DOHH2 (cell line): ENCODE measurements around the gene SLC24A2.

Experiments
- H3F3A ChIP-seq: fragments of 200-600 bp; sonication (generic), shearing (Covaris generic); 2 replicates; pipeline ENCODE4 v1.6.0; 2016; ENCODE audit warnings: antibody characterized with exemption, mild to moderate bottlenecking; ENCODE audit not compliant: control insufficient read depth, insufficient read depth
- H3K27ac ChIP-seq: fragments of 200-600 bp; sonication (generic); 2 replicates; pipeline ENCODE4 v1.5.1; 2014; ENCODE audit warnings: low read depth, mild to moderate bottlenecking, low read length, moderate library complexity
- H3K27me3 ChIP-seq: fragments of 200-600 bp; sonication (generic); 2 replicates; pipeline ENCODE4 v1.6.1; 2014; ENCODE audit warnings: mild to moderate bottlenecking, low read length, mixed read lengths; ENCODE audit not compliant: control insufficient read depth
- H3K36me3 ChIP-seq: fragments of 200-600 bp; sonication (generic); 2 replicates; pipeline ENCODE4 v1.6.1; 2014; ENCODE audit warnings: mild to moderate bottlenecking, low read length, moderate library complexity, mixed read lengths; ENCODE audit not compliant: control insufficient read depth
- H3K4me1 ChIP-seq: fragments of 200-600 bp; sonication (generic); 2 replicates; pipeline ENCODE4 v1.6.1; 2014; ENCODE audit warnings: mild to moderate bottlenecking, low read length, mixed read lengths; ENCODE audit not compliant: control insufficient read depth
- H3K4me2 ChIP-seq: fragments of 200-600 bp; sonication (generic); 2 replicates; pipeline ENCODE4 v1.6.0; 2014; ENCODE audit warnings: mild to moderate bottlenecking, low read length, moderate library complexity
- H3K4me3 ChIP-seq: fragments of 200-600 bp; sonication (generic); 2 replicates; pipeline ENCODE4 v1.5.1; 2014; ENCODE audit warnings: mild to moderate bottlenecking, low read length, mixed read lengths
- H3K79me2 ChIP-seq: fragments of 200-600 bp; sonication (generic); 2 replicates; pipeline ENCODE4 v1.6.1; 2014; ENCODE audit warnings: mild to moderate bottlenecking, low read length, mixed read lengths; ENCODE audit not compliant: control insufficient read depth
- H3K9me2 ChIP-seq: fragments of 200-600 bp; sonication (generic); replicated peaks from 2 replicates; pipeline ENCODE4 v1.6.1; 2014; ENCODE audit warnings: mild to moderate bottlenecking, low read length, mixed read lengths; ENCODE audit not compliant: control insufficient read depth
- H3K9me3 ChIP-seq: fragments of 200-600 bp; sonication (generic); 2 replicates; pipeline ENCODE4 v1.6.1; 2014; ENCODE audit warnings: antibody characterized with exemption, low read length, mixed read lengths; ENCODE audit not compliant: control insufficient read depth, insufficient read depth
- H4K20me1 ChIP-seq: fragments of 200-600 bp; sonication (generic); 2 replicates; pipeline ENCODE4 v1.6.0; 2014; ENCODE audit warnings: low read depth, mild to moderate bottlenecking, antibody characterized with exemption, low read length, moderate library complexity; ENCODE audit not compliant: control insufficient read depth, insufficient read depth
- EZH2phosphoT487 ChIP-seq: fragments of 200-600 bp; sonication (generic); IDR thresholded peaks from 2 replicates; pipeline ENCODE4 v1.6.1; 2017; ENCODE audit warnings: borderline replicate concordance, mild to moderate bottlenecking, antibody characterized with exemption, low read length, moderate library complexity, mixed read lengths
- TF ChIP-seq, protein P1 (sequence below): fragments of 200-600 bp; sonication (generic); IDR thresholded peaks from one replicate; pipeline ENCODE4 v1.5.1; 2014; ENCODE audit warnings: antibody characterized with exemption, mild to moderate bottlenecking, low read depth, low read length; ENCODE audit not compliant: poor library complexity, severe bottlenecking

SLC24A2 gene

DNA sequence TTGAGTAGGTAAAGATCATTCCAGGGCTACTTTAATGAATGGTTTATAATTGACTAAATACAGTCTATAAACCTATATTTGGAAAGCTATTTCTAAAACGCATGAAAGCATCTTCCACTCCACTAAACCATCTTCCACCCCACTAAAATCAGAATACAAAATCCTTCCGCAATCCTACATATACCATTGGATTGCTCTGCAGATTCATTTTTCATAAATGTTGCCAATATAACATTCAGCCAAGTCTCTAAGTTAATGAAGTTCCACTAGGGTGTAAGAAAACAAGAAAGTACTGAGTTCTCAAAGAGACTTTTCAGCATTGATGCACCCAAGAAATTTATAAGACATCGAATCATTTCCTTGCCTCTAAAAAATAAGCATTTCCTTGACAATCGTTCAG, 4.7 kb downstream of the SLC24A2 start:
- Histone ChIP-seq H4K20me1 (no peaks in the 10 kb centered on the region), H3K27me3 (no peaks in the 10 kb centered on the region), H3K4me1 (no peaks in the 10 kb centered on the region), H3K9me3 (peaks cover 4% of the 10 kb centered on the region; the same call in 1 of the 2 replicates), H3K79me2 (no peaks in the 10 kb centered on the region), H3K4me3 (no peak overlapping the region), H3F3A (no peaks in the 10 kb centered on the region), H3K36me3 (no peaks in the 10 kb centered on the region), H3K4me2 (no peak overlapping the region), H3K27ac (no peak overlapping the region), H3K9me2 (no peaks in the 10 kb centered on the region)
- no peak for TF ChIP-seq EZH2phosphoT487
- TF ChIP-seq, protein P1, sequence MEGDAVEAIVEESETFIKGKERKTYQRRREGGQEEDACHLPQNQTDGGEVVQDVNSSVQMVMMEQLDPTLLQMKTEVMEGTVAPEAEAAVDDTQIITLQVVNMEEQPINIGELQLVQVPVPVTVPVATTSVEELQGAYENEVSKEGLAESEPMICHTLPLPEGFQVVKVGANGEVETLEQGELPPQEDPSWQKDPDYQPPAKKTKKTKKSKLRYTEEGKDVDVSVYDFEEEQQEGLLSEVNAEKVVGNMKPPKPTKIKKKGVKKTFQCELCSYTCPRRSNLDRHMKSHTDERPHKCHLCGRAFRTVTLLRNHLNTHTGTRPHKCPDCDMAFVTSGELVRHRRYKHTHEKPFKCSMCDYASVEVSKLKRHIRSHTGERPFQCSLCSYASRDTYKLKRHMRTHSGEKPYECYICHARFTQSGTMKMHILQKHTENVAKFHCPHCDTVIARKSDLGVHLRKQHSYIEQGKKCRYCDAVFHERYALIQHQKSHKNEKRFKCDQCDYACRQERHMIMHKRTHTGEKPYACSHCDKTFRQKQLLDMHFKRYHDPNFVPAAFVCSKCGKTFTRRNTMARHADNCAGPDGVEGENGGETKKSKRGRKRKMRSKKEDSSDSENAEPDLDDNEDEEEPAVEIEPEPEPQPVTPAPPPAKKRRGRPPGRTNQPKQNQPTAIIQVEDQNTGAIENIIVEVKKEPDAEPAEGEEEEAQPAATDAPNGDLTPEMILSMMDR, result no peak

DNA sequence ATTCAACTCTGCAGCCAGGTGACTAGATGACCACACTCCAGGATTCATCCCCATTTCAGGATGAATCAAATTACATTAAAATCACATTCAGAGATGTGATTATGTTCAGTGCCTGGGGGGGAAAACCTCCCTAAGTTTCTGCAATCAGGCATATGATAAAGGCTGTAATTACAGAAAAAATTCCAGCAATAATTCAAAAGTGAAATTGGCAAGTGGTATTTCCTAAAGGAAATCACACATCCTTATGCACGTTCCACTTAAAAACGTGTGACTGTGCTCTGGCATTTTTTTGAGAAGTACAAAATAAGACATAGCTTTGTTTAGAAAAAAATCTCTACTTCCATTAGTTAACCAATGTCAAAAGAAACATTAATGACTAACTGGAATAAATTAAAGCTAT, 5.3 kb downstream of the SLC24A2 start:
- peaks cover 4% of the 10 kb centered on the region; the same call in 1 of the 2 replicates for H3K9me3 ChIP-seq
- no peaks in the 10 kb centered on the region for H3K27me3 ChIP-seq
- H4K20me1 ChIP-seq, result no peaks in the 10 kb centered on the region
- H3K79me2 ChIP-seq, result no peaks in the 10 kb centered on the region
- no peak overlapping the region for H3K27ac ChIP-seq
- no peak overlapping the region for H3K4me3 ChIP-seq
- H3K4me1 ChIP-seq, result no peaks in the 10 kb centered on the region
- no peak for TF ChIP-seq EZH2phosphoT487
- TF ChIP-seq, protein P1, result no peak
- H3K4me2 ChIP-seq, result no peak overlapping the region
- no peaks in the 10 kb centered on the region for H3K36me3 ChIP-seq
- no peaks in the 10 kb centered on the region for H3F3A ChIP-seq
- no peaks in the 10 kb centered on the region for H3K9me2 ChIP-seq

- H3K27me3 ChIP-seq, result no peaks in the 10 kb centered on the region
- no peak overlapping the region for H3K27ac ChIP-seq
- no peaks in the 10 kb centered on the region for H3K4me1 ChIP-seq
- no peaks in the 10 kb centered on the region for H3F3A ChIP-seq
- TF ChIP-seq, protein P1, result no peak
- no peak for TF ChIP-seq EZH2phosphoT487
- H3K4me3 ChIP-seq, result no peak overlapping the region
- H3K79me2 ChIP-seq, result no peaks in the 10 kb centered on the region
- no peak overlapping the region for H3K4me2 ChIP-seq
- no peaks in the 10 kb centered on the region for H3K9me3 ChIP-seq
- H3K9me2 ChIP-seq, result no peaks in the 10 kb centered on the region
- H4K20me1 ChIP-seq, result no peaks in the 10 kb centered on the region
- H3K36me3 ChIP-seq, result no peaks in the 10 kb centered on the region
These were observed 6.8 kb downstream of the SLC24A2 start for GRCh38 chr9:19782005-19782404.

GRCh38 chr9:19781240-19781639, 7.6 kb downstream of the SLC24A2 start:
- no peaks in the 10 kb centered on the region for H3F3A ChIP-seq
- H3K4me3 ChIP-seq, result no peak overlapping the region
- TF ChIP-seq, protein P1, result no peak
- no peak for TF ChIP-seq EZH2phosphoT487
- H3K27ac ChIP-seq, result no peak overlapping the region
- no peaks in the 10 kb centered on the region for H3K9me3 ChIP-seq
- no peaks in the 10 kb centered on the region for H3K79me2 ChIP-seq
- no peak overlapping the region for H3K4me2 ChIP-seq
- H3K9me2 ChIP-seq, result no peaks in the 10 kb centered on the region
- no peaks in the 10 kb centered on the region for H3K27me3 ChIP-seq
- no peaks in the 10 kb centered on the region for H4K20me1 ChIP-seq
- no peaks in the 10 kb centered on the region for H3K36me3 ChIP-seq
- no peaks in the 10 kb centered on the region for H3K4me1 ChIP-seq
